Vagina (tissue), 2 donors: ENCODE data around the gene EIF2AK3. TPM values are rescaled to one million over a fixed set of nuclear protein-coding genes. Genes with fewer than 3 reads are reported as not detected.

Experiments
- DNase-seq, 2 donors: peaks; one replicate each; pipeline ENCODE4 v3.0.0-alpha.2; 2017; ENCODE audit errors: extremely low spot score in 2 of 2
- H3K27ac ChIP-seq: fragments of 200-600 bp; sonication (generic); one replicate; pipeline ENCODE4 v1.5.1; 2019
- H3K27me3 ChIP-seq: fragments of 200-600 bp; sonication (generic); one replicate; pipeline ENCODE4 v1.5.1; 2019
- H3K36me3 ChIP-seq, 2 donors: fragments of 200-600 bp; sonication (generic); one replicate each; pipeline ENCODE4 v1.5.1; 2017 to 2019
- H3K4me1 ChIP-seq: fragments of 200-600 bp; sonication (generic); one replicate; pipeline ENCODE4 v1.5.1; 2019
- H3K4me3 ChIP-seq, 2 donors: fragments of 200-600 bp; sonication (generic); 1 replicate in 1 of 2; 2 replicates in 1 of 2; pipeline ENCODE4 v1.5.1; 2016 to 2019
- H3K9me3 ChIP-seq: fragments of 200-600 bp; sonication (generic); one replicate; pipeline ENCODE4 v1.5.1; 2019
- CTCF ChIP-seq, 3 experiments: fragments of 450-650 bp in 2 of 3; fragments of 200-600 bp in 1 of 3; sonication (generic) in 1 of 3; IDR thresholded peaks; one replicate each; pipeline ENCODE4 v1.5.1; 2017 to 2019; ENCODE audit warnings: antibody characterized with exemption in 3 of 3, mild to moderate bottlenecking in 2 of 3, moderate library complexity in 2 of 3
- POLR2A ChIP-seq, 2 donors: fragments of 450-650 bp; IDR thresholded peaks; one replicate each; pipeline ENCODE4 v1.6.1; 2017; ENCODE audit warnings: antibody characterized with exemption in 2 of 2, mild to moderate bottlenecking in 2 of 2, moderate library complexity in 2 of 2
- POLR2AphosphoS5 ChIP-seq, 2 donors: sonication (generic); formaldehyde crosslinking; IDR thresholded peaks; one replicate each; pipeline ENCODE4 v1.9.0; 2017; ENCODE audit warnings: antibody characterized with exemption in 2 of 2, mild to moderate bottlenecking in 2 of 2, low read depth in 1 of 2; ENCODE audit not compliant: insufficient read depth in 1 of 2
- intact Hi-C: fragments of 100-400 bp; cut with DNase I; formaldehyde crosslinking; loops from one replicate; pipeline ENCODE4 v1.15.1; 2023
- total RNA-seq: library from RNA; depleted of rRNA; stranded (reverse); fragments of >200 nt; gene quantifications from one replicate; pipeline ENCODE4 v1.2.3, GENCODE V29; 2016

Gene EIF2AK3
- total RNA-seq, 1 donor from 2014 or later, result 19.6 TPM

- TF ChIP-seq POLR2A (IDR thresholded peaks at IDR 0.05), result no peak
- no peak for TF ChIP-seq POLR2AphosphoS5 (IDR thresholded peaks at IDR 0.05; ENCODE audit: insufficient read depth in 1 of 2, low read depth in 1 of 2)
- no peak for TF ChIP-seq CTCF (IDR thresholded peaks at IDR 0.05)
- intact Hi-C loops, result no loop called here
- H3K36me3 ChIP-seq, result no peaks in the 10 kb centered on the region
- no peak overlapping the region for H3K4me3 ChIP-seq
- no peaks in the 10 kb centered on the region for H3K9me3 ChIP-seq
- no peaks in the 10 kb centered on the region for H3K4me1 ChIP-seq
- no peaks in the 10 kb centered on the region for H3K27me3 ChIP-seq
- H3K27ac ChIP-seq, result no peak overlapping the region
- no peak for DNase-seq
Observed at GRCh38 chr2:88638743-88639142, 11.5 kb upstream of the EIF2AK3 start.

GRCh38 chr2:88638123-88638650, 10.9 kb upstream of the EIF2AK3 start:
- no peak for DNase-seq
- intact Hi-C loops, result no loop called here

GRCh38 chr2:88637464-88637863, 10.2 kb upstream of the EIF2AK3 start:
- intact Hi-C loops, result no loop called here
- H3K27ac ChIP-seq, result no peak overlapping the region
- H3K36me3 ChIP-seq, result no peaks in the 10 kb centered on the region
- no peaks in the 10 kb centered on the region for H3K9me3 ChIP-seq
- TF ChIP-seq POLR2AphosphoS5 (IDR thresholded peaks at IDR 0.05; ENCODE audit: insufficient read depth in 1 of 2, low read depth in 1 of 2) (no peak), POLR2A (IDR thresholded peaks at IDR 0.05) (no peak), CTCF (IDR thresholded peaks at IDR 0.05) (no peak)
- DNase-seq, result no peak
- no peaks in the 10 kb centered on the region for H3K4me1 ChIP-seq
- H3K27me3 ChIP-seq, result no peaks in the 10 kb centered on the region
- H3K4me3 ChIP-seq, result no peak overlapping the region

More at GRCh38 chr2:88638123-88638650, 10.9 kb upstream of the EIF2AK3 start:
- Histone ChIP-seq H3K27ac (no peak overlapping the region), H3K4me3 (no peak overlapping the region), H3K27me3 (no peaks in the 10 kb centered on the region), H3K9me3 (no peaks in the 10 kb centered on the region), H3K4me1 (no peaks in the 10 kb centered on the region), H3K36me3 (no peaks in the 10 kb centered on the region)
- no peak for TF ChIP-seq POLR2A (IDR thresholded peaks at IDR 0.05)
- TF ChIP-seq POLR2AphosphoS5 (IDR thresholded peaks at IDR 0.05; ENCODE audit: insufficient read depth in 1 of 2, low read depth in 1 of 2), result no peak
- TF ChIP-seq CTCF (IDR thresholded peaks at IDR 0.05), result no peak

- Histone ChIP-seq H3K27me3 (no peaks in the 10 kb centered on the region), H3K9me3 (no peaks in the 10 kb centered on the region), H3K4me1 (no peaks in the 10 kb centered on the region), H3K27ac (no peak overlapping the region), H3K36me3 (no peaks in the 10 kb centered on the region), H3K4me3 (no peak overlapping the region)
- no peak for TF ChIP-seq POLR2AphosphoS5 (IDR thresholded peaks at IDR 0.05; ENCODE audit: insufficient read depth in 1 of 2, low read depth in 1 of 2)
- no peak for TF ChIP-seq POLR2A (IDR thresholded peaks at IDR 0.05)
- TF ChIP-seq CTCF (IDR thresholded peaks at IDR 0.05), result no peak
- no peak for DNase-seq
- intact Hi-C loops, result no loop called here
Observed at GRCh38 chr2:88636026-88636425, 8.8 kb upstream of the EIF2AK3 start.

GRCh38 chr2:88632569-88632968, 5.3 kb upstream of the EIF2AK3 start:
- no peaks in the 10 kb centered on the region for H3K9me3 ChIP-seq
- H3K27ac ChIP-seq, result no peak overlapping the region
- no peaks in the 10 kb centered on the region for H3K27me3 ChIP-seq
- no peaks in the 10 kb centered on the region for H3K36me3 ChIP-seq
- intact Hi-C loops, result no loop called here
- no peak for DNase-seq
- H3K4me3 ChIP-seq, result no peak overlapping the region
- peaks cover 12% of the 10 kb centered on the region for H3K4me1 ChIP-seq
- TF ChIP-seq POLR2A (IDR thresholded peaks at IDR 0.05) (no peak), POLR2AphosphoS5 (IDR thresholded peaks at IDR 0.05; ENCODE audit: insufficient read depth in 1 of 2, low read depth in 1 of 2) (no peak), CTCF (IDR thresholded peaks at IDR 0.05) (no peak)
